ENCODE measurements around the gene TERT.
"Not testable (repeated sequence)": the region's sequence is repeated elsewhere in the genome, so short reads cannot be mapped to it uniquely, and the experiment has no call there.

TERT gene

DNA sequence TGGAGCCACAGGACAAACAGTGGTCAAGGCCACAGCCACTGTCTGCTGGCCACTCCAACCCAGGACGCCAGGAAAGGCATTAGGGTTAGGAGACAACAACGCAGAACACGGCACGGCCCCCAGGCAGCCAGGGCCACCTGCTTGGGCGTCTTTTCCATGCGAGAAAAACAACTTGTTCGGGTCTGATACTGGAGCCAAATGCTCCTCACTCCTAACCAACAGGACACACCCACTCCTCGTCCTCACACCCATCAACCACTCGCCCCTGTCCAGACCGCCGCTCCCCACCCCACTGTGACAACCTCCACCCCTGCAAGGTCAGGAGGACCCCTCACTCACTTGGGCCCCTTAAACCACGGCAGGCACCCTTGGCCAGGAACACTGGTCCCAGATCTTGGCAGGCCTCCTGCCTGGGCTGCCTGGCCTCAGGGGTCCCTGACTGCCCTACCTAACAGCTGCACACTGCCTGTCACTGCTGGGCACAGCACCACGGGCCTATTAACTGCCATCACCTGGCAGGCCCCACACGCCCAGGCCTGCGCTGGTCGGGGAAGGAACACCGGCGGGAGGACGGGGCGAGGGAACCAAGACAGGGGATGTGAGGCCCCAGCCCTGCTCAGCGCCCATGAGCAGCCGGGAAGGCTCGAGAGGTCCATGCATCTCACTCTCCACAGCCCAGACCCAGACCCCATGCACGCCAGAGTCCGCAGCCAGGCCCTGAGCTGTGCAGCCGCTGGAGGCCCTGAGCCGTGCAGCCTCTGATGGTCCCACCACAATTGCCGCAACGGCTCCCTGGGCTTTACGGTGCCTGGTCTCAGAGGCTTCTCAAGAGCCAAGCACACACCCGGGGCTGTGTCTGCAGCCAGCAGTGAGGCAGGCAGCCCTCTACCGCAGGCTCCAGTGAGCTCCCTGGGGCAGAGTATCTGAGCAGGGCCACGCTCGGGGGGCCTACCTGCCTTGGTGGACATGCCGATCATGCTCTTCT, 36.3 kb upstream of the TERT start:
- no peak for DNase-seq

DNA sequence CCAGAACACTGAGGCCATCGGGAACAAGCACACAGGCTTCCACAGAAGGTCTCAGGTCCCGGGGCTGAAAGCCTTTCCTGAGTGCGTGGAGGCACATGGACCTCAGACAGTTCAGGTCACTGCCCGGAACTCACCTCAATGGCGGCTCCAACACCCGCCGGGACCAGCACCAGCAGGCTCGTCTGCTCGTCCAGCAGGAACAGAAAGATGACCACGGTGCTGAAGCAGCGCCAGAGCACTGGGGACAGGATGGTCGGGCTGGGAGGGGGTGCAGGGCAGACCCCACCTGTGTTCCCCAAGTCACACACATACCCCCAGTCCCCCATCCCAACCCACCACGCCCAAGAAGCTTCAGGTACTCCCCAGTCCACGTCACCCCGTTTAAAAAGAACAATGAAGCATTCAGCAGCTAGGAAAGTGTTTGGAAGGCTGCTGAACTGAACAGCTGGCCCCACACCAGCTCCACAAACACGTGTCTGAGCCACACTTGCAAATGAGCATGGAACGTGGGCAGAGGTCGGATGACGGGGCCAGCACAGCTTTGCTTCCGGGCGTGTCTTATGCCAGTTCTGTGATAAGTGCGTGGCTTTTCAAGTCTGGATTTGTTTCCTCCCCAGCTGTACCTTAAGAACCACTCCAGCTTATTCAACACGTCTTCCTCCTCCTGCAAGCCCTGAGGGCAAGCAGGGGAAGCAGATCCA, 35.4 kb upstream of the TERT start:
- DNase-seq, result no peak

DNA sequence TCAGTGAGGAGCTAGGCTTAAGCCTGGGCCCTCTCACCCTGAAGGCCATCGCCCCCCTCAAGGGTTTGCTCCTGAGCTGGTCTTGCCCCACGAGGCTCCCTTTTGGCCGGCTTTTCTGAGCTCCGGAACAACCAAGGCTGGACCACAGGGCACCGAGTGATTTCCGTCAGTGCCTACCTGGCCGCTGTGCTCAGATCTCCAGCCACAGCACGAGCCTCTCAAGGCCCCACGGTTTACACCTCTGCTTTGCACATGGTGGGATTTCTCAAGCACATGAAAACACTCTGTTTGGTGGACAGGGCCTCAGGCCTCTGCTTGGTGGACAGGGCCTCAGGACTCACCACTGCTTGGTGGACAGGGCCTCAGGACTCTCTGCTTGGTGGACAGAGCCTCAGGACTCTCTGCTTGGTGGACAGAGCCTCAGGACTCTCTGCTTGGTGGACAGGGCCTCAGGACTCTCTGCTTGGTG, 34.3 kb upstream of the TERT start:
- DNase-seq, result no peak

DNA sequence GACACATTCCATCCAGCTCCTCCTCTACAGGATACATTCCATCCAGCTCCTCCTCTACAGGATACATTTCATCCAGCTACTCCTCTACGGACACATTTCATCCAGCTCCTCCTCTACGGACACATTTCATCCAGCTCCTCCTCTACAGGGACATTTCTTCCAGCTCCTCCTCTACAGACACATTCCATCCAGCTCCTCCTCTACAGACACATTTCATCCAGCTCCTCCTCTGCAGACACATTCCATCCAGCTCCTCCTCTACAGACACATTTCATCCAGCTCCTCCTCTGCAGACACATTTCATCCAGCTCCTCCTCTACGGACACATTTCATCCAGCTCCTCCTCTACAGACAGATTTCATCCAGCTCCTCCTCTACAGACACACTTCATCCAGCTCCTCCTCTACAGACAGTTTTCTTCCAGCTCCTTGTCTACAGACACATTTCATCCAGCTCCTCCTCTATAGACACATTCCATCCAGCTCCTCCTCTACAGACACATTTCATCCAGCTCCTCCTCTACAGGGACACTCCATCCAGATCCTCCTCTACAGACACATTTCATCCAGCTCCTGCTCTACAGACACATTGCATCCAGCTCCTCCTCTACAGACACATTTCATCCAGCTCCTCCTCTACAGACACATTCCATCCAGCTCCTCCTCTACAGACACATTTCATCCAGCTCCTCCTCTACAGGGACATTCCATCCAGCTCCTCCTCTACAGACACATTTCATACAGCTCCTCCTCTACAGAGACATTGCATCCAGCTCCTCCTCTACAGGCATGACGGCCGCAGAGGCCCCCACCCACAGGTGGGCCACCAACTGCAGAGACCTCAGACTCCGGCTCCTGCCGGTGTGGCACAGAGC, 33.6 kb upstream of the TERT start:
- DNase-seq, result not testable (repeated sequence)

DNA sequence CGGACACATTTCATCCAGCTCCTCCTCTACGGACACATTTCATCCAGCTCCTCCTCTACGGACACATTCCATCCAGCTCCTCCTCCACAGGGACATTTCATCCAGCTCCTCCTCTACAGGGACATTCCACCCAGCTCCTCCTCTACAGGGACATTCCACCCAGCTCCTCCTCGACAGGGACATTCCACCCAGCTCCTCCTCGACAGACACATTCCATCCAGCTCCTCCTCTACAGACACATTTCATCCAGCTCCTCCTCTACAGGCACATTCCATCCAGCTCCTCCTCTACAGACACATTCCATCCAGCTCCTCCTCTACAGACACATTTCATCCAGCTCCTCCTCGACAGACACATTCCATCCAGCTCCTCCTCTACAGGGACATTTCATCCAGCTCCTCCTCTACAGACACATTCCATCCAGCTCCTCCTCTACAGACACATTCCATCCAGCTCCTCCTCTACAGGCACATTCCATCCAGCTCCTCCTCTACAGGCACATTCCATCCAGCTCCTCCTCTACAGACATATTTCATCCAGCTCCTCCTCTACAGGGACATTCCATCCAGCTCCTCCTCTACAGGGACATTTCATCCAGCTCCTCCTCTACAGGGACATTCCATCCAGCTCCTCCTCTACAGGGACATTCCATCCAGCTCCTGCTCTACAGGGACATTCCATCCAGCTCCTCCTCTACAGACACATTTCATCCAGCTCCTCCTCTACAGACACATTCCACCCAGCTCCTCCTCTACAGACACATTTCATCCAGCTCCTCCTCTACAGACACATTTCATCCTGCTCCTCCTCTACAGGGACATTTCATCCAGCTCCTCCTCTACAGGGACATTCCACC, 32.3 kb upstream of the TERT start:
- DNase-seq, result not testable (repeated sequence)

DNA sequence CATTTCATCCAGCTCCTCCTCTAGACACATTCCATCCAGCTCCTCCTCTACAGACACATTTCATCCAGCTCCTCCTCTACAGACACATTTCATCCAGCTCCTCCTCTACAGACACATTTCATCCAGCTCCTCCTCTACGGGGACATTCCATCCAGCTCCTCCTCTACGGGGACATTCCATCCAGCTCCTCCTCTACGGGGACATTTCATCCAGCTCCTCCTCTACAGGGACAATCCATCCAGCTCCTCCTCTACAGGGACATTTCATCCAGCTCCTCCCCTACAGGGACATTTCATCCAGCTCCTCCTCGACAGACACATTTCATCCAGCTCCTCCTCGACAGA, 31.6 kb upstream of the TERT start:
- not testable (repeated sequence) for DNase-seq

DNA sequence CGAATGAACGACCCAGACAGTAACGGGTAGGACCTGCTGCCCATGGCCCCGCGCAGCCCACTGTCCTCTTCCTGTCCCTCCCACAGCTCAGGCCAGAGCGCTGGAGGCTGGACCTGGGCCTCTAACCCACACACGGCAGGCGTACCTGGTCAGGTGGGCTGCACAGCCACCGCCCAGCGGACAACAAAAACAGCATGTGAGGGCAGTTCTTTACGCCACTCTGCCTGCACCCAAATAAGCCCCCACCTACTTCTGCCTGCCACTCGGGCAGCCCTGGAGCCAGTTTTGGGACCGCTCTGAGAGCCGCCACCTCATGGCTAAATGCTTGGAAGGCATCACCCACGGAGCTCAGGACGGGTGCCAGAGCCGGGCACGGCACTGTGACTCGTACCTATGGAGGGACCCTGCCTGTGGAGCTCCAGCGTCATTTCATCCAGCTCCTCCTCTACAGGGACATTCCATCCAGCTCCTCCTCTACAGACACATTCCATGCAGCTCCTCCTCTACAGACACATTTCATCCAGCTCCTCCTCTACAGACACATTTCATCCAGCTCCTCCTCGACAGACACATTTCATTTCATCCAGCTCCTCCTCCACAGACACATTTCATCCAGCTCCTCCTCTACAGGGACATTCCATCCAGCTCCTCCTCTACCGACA, 31.1 kb upstream of the TERT start:
- no peak for DNase-seq

DNA sequence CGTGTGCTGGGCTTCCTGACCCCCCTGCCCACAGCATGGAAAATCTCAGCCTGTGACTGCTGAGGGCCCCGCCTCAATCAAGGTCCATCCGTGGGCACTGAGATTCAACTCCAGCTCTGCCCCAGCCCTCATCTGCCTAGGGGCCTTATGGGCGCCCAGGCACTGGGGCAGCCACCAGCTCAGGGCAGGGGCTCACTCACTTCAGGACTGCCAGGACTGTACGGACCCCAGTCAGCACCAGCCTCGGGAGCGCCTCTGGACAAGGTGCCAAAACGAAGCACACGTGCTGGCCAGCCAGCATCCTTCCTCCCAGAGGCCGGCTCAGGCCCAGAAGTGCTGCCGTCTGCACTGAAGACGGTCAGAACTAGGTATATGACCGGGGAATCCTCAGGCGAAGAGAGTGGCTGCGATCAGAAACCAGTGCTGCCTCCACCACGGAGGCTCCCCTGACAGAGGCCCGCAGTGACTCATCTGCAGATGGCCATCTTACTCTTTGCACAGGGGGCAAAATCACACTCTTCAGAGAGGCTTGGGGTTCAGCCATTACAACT, 30.4 kb upstream of the TERT start:
- DNase-seq, result no peak

DNA sequence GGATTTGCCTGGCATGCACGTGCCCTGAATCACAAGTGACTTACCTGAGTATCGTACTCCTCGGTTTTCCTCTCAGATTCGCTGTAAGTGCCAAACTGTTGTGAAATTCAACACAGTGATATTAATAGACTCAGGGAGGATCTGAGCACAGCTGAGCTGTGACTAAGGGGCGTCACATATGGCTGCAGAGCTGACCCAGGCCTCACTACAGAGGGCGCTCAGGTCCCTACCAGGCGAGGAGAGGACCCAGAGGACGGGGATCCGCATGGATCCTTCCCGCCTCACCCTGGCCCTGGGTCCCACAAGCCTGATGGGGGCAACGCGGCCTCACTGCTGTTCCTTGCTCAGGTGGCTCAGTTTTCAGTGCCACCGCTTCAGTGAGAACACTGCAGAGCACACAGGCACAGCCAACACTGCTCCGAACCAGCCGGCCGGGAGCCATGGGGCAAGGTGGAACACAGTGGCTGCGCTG, 29.9 kb upstream of the TERT start:
- DNase-seq, result no peak

DNA sequence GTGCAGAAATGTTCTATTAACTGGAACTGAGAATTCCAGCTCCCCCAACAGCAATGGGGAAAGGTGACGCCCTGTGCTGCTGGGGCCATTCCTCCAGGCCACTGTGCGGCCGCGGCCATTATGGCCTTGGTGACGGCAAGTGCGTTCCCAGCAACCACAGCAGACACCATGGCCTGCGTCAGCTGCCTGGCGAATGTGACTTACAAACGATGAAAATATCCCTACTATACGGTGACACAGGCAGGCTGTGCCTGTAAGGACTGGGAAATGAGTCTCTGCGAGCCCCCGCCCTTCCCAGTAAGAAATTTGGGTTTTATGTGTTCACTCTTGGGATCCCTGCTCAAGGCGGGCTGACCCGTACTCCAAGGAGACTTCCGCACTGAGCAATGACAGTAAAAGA, 29.4 kb upstream of the TERT start:
- DNase-seq, result no peak

DNA sequence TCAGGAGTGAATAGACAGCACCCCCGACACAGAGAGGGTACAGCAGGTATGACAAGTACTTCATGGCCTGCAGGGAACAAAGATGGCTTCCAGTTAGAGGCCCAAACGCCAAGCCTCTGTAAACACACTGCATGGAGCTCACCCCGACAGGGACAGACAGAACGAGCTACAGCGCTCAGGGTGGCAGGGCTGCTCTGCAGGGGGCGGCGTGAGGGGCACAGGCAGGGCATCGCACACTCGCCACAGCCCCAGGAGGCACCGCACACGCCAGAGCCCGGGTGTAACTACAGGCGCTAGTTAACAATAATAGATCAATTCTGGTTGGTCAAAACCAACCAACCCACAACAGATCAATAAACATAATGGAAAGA, 28.9 kb upstream of the TERT start:
- DNase-seq, result no peak

DNA sequence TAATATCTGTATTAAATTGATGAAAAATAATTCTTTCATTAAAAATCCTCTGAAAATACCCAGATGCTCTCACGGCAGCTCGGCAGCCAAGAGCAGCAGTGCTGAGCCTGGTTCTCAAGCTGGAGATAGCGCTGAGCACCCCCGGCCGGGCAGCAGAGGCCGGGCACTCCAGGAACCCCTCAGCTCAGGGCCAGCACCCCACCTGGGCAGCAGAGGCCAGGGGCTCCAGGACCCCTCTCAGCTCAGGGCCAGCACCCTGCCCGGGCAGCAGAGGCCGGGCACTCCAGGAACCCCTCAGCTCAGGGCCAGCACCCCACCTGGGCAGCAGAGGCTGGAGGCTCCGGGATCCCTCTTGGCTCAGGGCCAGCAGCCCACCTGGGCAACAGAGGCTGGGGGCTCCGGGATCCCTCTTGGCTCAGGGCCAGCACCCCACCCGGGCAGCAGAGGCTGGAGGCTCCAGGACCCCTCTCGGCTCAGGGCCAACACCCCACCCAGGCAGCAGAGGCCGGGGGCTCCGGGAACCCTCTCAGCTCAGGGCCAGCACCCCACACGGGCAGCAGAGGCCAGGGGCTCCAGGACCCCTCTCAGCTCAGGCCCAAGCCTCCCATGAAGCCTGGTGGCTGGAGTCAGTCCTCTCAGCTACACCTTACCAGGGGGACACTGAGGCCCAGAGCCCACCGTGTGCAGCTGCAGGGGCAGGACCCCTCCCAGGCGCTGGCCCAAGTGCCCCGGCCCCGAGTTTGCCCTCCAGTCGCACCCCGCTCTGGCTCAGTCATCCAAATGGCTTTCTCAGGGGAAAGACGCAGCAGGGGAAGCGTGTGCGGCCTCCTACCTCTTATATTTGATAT, 28.3 kb upstream of the TERT start:
- DNase-seq, result no peak

DNA sequence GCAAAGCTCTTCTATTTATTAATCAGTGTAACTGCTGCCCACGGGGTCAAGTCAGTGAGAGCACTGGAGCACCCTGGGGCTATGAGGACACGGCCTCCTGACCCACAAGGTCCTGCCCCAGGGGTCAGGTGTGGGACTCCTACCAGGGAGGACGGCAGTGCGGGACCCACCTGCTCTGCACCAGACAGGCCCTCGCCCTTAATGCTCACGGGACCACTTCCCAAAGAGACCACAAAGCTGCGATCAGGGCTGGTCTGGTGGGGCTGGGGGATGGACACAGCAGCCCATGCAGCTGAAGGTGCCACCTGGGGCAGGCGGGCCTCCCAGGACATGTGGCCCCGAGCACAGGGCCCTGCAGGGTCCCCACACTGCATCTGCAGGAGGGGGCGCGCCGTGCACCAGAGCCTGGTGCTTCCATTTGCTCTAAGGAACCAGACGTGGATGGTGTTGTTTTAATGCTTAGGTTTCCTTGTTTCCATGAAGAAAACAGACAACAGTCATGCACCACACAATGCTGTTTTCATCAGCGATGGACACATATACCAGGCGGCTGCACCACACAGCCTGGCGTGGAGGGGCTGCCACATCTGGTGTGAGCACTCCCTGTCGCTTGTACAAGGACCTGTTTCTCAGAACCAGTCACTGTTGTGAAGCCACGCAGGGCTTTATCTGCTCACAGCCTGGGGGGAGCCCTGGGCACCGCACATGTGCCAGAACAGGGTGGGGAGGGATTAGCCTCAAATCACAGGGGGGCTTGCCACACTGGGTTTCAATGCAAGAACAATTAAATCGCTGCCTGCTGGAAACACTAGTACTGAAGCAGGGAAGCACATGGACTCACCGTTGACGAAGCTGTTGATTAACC, 27.4 kb upstream of the TERT start:
- no peak for DNase-seq

DNA sequence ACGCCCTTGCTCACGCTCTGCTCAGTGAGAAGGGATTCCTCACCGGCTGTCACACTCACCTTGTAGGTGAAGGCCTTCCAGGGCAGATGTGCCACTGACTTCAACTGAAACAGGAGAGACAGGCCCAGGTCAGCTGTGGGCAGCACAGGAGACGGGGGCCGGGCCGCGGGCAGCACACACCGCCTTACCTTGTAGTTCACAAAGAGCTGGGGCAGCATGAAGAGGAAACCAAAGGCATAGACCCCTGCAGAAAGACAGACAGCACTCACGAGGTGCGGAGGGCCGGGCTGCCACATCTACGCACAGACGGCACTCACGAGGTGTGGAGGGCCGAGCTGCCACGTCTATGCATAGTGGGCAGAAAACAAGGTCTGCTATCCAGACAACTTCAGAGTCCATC, 26.7 kb upstream of the TERT start:
- no peak for DNase-seq

DNA sequence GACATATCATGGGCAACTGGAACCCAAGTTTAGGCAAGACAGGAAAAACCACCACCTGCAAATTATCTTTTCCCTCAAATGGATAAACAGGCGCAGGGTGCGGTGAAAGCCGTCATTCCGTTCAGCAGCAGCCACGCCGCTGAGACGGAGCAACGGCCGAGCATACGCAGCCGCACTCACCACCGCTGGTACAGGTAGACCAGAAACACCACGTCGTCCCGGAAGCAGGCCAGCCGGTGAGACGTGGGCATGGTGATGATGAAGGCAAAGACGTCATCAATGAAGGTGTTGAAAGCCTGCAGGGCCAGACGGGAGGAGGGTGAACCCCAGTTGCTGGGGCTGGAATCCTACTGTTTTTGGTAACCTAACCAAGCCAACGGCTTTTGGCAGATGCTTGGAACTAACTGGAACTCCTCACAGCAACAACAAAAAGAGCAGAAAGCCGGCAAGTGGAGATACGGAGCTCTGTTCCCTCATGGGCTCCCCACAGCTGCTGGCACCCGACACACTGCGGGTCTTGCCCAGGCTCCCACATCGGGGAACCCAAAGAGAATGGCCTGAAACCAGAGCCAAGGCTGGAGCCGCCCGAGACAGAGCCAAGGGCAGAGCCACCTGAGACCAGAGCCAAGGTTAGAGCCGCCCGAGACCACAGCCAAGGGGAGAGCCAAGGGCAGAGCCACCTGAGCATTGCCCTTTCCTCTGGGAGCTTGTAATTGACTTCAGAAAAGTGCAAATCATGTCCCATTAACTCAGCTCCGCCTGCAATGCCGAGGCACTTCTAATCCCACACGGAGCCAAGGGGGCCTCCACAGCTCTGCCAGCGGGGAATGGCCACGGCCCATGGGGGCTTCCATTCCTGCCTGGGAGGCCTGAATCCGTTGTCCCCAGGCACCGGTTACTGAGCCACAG, 25.8 kb upstream of the TERT start:
- DNase-seq, result no peak

DNA sequence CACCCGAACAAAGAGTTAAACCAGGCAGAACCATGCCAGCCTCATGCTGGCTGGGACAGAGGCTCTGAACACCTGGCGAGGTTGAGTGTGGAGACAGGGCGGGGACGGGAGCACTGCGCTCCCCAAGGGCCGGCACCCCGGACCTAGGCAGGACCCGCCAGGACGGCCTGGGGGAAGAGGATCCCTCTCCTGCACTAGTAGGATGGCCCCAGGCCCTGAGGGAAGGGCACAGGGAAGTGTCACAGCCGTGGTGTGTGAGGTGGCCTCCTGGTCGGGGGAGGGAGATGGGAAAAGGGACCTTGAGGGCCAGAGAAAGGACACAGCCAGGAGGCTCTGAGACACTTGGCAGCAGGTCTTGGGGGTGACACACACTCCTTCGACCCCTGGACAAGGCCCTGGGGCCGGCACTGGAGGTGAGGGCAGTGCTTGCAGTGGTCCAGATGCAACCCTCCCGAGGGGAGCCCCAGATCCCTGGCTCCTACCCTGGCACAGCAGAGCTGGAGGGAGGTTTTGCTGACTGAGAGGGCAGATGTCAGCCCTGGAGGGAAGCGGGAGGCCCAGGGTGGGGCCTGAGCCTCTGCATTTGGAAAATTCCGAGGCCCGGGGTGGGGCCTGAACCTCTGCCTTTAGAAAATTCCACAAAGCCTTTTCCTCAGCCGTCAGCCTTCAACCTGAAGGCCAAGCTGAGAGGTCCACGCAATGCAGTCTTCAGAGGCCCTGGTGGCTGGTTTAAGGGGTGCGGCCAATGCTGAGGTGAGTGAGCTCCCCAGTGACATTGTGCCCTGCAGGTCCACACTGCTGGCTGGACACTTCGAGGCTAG, 24.8 kb upstream of the TERT start:
- DNase-seq, result no peak

DNA sequence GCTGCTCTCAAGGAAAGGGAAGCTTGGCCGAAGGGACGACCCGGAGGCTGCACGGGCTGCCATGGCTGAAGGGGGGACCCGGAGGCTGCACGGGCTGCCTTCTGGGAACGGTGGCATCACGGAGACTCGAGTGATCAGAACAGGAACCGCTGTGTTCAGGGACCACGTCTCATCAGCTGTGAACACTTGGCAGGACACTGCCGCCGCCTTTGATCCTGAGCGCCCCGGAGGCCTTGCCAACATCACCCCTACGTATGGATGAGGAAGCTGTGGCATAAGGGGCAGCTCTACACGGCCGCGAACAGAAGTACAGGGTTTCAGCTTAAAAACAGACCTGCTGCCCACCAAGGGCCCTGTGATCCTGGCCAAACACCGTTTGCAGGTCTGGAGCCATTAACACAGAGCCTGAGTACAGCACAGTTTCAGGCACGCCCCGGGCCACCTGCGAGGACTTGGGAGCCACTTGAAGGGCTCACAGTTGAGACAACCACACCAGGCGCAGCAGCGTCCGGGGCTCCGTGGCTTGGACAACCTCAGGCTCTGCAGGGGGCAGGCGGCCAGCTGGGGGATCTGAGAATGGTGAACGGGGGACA, 23.9 kb upstream of the TERT start:
- no peak for DNase-seq
